RKO (cell line): ENCODE measurements around the gene GLOD4.
A peak's percentile ranks its signal among the peaks of the same experiment; 100 is the strongest.
"Not testable (repeated sequence)": the region's sequence is repeated elsewhere in the genome, so short reads cannot be mapped to it uniquely, and the experiment has no call there.

Experiments used
- DNase-seq: peaks from one replicate; pipeline ENCODE4 v3.0.0-alpha.2; 2016; ENCODE audit warnings: low spot score

Gene GLOD4

GRCh38 chr17:774313-774584 lies 7.8 kb downstream of the GLOD4 start:
- no peak for DNase-seq

- DNase-seq, result no peak
These were observed 8.4 kb downstream of the GLOD4 start for GRCh38 chr17:773467-774312.

DNA sequence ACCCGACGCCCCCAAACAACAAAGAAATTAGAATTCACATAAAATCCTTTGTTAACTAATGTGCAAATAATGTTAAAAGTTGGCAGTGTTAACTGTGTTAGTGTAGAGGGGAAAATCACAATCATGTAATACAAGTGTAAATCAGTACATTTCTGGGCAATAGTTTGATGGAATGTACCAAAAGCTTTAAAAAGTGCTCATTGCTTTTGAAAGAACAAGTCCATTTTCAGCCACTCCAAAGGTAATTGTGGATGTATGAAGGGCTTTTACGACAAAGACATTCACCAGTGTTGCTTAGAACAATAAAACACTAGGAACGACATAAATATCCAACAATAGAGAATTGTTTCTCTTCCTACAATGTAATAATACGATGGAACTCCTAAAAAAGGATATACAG lies 9.1 kb downstream of the GLOD4 start:
- DNase-seq, result no peak

DNA sequence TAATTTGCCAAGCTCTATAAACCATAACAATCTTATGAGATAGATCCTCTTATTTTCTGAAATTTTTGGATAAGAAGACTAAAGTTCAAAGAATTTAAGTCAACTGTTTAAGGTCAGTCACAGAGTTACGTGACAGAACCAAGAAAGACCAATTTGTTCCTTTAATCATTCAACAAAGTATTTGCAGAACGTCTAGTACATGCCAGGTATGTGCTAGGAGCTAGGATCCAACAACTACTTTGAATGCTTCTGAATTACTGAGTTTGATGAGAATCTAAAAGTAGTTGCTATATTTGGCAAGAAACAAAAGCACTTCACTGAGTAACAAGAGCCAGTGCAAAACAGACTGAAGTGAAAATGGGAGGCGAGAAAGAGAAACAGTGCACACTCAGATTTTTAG lies 15.0 kb downstream of the GLOD4 start:
- no peak for DNase-seq

GRCh38 chr17:760371-760770 lies 21.7 kb downstream of the GLOD4 start:
- no peak for DNase-seq

- no peak for DNase-seq
These were observed 22.1 kb downstream of the GLOD4 start for GRCh38 chr17:759964-760363.

DNA sequence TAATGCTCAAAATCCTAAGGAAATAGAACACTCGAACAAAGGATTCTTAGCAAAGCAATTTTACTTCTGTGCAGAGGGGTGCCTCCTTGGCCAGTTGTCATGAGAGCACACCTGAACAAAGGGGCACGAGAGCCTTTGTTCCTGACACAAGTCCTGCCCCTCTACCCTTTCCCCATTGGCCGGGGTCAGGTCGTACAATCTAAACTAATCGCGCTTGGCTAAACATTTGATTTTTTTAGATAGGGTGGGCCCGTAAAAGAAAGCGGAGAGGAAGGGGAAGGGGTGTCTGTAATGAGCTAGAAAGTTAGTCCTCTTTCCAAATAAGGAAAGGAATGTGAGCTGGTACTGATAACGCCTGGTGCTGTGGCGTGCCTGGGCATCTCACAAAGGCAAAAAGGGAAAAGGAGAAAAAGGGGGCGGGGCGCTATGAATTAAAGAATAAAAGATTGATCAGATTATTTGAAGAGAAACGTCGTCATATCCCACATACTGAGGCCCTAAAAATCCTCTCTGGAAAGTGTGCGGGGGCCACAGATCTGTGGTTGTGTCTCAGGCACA lies 26.0 kb downstream of the GLOD4 start:
- not testable (repeated sequence) for DNase-seq

- not testable (repeated sequence) for DNase-seq
These were observed 26.6 kb downstream of the GLOD4 start for GRCh38 chr17:755319-755961.

DNA sequence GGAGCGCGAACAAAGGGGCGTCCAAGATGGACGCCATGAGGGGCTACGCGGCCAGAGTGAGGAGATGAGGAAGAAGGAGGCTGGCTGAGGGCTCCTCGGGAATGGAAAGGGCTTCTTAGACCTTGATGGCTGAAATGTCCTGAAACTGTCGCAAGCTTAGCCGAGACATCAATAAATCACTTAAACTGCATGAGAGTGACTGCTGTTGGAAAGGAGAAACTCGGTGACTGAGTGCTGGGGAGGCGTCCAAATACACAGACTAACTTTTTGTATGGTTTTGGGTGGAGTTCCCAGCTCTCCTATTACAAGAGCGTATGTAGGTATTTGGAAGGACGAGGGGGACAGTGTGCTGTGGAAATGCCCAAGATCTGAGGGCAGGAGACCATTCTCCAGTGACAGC lies 28.7 kb downstream of the GLOD4 start:
- DNase-seq, result no peak

DNA sequence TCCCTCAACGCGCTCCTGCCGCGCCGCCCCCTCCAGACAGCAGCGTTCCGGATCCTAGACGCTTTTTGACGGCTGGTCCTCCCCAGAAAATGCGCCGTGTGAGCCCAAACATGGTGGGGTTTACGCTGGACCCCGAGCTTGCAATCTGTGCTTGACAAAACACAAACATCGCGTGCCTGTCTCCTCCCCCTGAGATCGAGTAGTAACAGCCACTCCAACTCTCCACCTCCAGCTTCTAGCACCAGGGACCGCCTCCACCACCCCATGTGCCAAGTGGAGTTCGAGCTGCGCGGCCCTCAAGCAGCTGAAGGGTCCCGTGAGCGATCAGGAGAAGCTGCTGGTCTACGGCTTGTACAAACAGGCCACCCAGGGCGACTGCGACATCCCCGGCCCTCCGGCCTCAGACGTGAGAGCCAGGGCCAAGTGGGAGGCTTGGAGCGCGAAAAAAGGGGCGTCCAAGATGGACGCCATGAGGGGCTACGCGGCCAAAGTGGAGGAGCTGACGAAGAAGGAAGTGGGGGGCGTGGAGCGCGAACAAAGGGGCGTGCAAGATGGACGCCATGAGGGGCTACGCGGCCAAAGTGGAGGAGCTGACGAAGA lies 29.4 kb downstream of the GLOD4 start:
- no peak for DNase-seq

DNA sequence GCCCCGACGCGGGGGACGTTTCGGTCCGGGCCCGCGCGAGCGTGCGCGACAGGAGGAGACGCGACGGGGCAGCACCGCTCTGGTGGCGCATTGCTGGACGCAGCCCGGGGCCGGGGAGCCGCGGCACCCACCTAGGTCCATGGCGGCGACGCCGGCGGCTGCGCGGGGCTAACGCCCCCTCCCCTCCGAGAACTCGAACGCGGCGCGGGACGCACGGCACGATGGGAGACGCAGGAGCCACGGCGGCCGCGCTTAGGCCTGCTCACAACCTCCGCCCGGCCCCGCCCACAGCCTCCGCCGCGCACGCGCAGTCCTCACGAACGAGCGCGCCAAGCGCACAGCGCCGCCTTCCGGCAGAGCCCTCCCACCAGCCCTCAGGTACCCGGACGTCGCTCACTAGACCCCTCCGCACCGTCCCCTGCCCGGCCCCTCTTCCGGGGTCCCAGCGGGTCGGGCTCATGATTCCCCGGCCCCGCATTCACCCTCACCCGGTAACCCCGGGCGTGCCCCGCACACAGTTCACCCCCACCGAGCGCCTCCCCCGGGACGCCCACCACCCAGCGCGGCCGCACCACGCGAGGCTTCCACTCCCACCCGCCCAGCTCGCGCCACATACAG lies 30.0 kb downstream of the GLOD4 start, which contains the start of gene GEMIN4:
Gene GEMIN4, minus strand, starts transcription at position 263 of the 618 bp plus-strand sequence. Its CDS starts 122 bp downstream, at position 141.
- DNase-seq, result peak; percentile 85

DNA sequence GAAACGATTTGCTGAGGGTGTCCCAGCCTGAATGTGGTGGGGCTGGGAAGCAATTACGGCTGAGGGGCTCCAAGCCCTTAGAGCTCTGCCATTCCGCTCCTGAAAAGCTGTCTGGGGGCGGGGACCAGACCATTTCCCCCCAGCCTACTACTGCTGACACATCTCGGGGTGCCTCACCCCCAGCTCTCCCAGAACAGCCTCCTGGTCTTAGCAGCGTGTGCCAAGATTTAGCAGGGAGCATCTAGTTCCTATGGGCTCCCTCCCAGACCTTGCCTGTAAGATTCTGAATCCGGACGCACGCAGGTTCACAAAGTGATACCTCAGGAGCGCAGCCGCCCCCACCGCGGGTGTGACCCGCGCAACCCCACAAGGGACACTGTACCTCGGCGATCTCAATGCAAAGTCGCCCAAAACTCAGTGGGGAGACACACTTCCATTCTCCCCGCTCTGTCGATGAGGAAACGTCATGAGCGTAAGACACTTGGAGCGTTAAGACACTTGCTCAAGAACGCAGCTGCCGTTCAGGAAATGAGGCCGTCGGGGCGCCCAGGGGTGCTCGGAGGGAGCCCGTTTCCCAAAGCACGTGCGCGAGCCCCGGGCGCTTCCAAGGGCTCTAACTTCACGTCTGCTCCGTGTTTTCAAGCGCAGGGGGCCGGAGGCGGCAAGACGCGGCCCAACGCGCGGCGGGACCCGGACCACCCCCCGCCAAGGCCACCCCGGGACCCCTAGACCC lies 30.6 kb downstream of the GLOD4 start:
- DNase-seq, result peak; percentile 78

GRCh38 chr17:750431-751037 lies 31.5 kb downstream of the GLOD4 start:
- peak; percentile 68 for DNase-seq

GRCh38 chr17:749359-749758 lies 32.7 kb downstream of the GLOD4 start:
- DNase-seq, result not testable (repeated sequence)

- not testable (repeated sequence) for DNase-seq
These were observed 33.5 kb downstream of the GLOD4 start for GRCh38 chr17:748604-749003.

DNA sequence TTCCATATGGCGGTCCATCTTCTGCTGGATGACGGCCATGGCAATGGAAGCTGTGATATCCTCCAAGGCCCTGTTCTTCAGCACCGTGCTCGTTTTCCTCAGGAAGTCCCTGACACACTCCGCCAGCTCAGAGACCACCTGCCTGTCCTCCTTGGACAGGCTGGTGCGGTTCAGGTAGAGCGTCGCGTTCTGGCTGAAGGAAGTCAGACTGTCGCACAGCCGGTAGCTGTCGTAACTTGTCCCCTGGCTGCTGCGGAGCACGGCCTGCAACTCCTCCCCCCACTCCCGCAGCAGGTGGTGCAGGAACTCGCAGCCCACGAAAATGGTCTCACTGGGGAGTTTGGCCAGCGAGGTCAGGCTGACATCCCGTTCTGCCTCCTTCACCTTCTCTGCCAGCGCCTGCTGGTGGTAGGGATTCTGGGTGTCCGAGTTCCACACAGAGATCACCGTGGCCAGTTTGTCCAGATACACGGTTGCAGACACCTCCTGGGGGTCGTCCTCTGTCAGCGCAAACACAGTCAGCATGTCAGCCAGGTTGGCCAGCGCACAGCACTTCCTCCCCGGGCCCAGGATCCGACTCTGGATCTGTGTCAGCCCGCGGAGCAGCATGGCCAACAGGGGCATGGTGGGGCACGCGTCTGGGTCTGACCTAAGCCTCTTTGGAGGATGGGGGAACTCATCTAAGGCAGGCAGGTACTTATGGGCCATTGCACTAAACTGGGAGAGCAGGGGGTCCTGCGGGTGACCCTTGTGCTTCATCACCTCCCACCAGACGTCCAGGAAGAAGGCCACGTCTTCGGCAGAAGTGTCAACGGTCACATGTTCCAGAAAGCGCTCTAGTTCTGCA lies 35.1 kb downstream of the GLOD4 start:
- DNase-seq, result no peak

GRCh38 chr17:746181-746580 lies 35.9 kb downstream of the GLOD4 start:
- no peak for DNase-seq

GRCh38 chr17:745406-745805 lies 36.7 kb downstream of the GLOD4 start:
- DNase-seq, result no peak

DNA sequence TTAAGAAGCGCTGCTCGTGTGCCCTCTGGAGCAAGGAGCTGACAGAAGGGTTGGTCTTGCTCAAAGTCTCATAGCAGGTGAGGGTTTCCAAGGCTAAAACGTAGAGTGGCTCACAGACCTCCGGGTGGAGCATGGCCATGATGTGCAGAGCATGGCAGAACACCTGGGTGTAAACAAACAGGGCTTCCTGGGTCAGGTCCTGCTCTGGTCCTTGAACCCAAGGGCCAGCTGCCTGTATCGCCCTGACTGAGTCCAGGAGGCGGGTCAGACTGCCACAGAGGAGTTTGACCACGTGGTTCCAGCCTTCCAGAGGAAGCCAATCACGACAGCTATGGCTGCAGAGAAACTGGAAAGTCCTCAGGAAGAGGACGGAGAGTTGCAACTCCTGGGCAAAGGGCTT lies 37.1 kb downstream of the GLOD4 start:
- DNase-seq, result no peak

- no peak for DNase-seq
These were observed 38.9 kb downstream of the GLOD4 start for GRCh38 chr17:743139-743538.
